Measurements from ENCODE around the gene ZSCAN26.
A peak's percentile ranks its signal among the peaks of the same experiment; 100 is the strongest.
"Not testable (repeated sequence)": the region's sequence is repeated elsewhere in the genome, so short reads cannot be mapped to it uniquely, and the experiment has no call there.

The ZSCAN26 gene

DNA sequence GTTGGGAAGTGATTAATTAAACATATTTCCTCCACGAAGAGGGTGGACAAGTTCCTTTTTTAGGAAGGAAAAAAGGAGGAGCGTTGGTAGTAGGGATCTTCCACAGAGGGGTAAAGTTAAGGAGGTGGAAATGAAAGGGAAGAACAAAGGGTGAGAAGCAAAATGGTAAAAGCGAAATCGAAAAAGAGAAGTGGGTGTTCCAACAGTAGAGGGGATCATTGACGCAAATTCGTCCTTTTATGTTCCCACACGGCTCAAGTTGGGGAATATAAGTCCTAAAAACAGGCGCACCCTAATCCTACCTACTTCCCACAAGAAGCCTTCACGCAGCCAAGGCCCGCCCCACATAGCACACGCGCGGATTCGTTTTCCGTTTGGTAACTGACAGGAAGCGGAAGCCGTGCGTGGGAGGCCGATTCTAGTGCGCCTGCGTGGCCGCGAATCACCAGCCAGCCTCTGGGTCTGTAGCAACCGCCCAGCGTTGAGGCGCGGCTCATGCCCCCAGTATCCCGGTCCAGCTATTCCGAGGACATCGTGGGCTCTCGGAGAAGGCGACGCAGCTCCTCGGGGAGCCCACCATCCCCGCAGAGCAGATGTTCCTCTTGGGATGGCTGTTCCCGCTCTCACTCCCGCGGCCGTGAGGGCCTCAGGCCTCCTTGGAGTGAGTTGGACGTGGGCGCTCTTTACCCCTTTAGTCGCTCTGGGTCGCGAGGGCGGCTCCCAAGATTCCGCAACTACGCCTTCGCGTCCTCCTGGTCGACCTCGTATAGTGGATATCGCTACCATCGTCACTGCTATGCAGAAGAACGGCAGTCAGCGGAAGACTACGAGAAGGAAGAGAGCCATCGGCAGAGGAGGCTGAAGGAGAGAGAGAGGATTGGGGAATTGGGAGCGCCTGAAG lies 7.8 kb upstream of the ZSCAN26 start, which contains the start of gene NKAPL:
TSS of gene NKAPL (plus strand) at position 421 of the 901 bp plus-strand sequence. CDS start at position 496, 75 bp downstream.
- DNase-seq = peak; percentile 63

GRCh38 chr6:28263922-28264321 lies 3.0 kb upstream of the ZSCAN26 start:
- DNase-seq = no peak

DNA sequence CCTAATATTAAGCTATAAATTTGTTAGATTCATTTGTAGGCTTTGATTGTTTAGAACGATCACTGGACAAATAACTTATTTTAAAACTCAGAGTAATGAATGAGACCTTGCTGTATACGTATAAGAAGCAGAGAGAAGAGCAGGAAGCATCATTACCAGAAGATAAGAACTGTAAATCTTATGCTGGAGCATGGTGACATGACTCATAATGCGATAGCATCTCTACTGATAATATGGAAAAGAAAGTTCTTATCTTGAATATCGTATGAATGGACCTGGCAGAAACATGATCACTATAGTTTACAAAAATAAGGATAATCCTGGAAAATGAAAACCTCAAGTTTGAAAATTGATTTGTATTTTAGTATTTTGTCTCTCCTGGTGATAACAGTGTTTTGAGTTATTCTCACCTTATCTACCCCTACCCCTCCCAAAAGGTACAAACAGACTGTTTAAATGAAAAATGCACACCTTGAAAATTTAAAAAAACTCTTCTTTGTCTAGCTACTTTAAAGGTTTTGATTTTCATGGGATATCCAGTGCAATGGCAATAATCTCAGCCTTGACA lies 2.0 kb upstream of the ZSCAN26 start:
- no peak for DNase-seq

- no peak for DNase-seq
Observed at GRCh38 chr6:28266563-28266961, 381 bp upstream of the ZSCAN26 start.

GRCh38 chr6:28267695-28268059 lies 734 bp downstream of the ZSCAN26 start:
- DNase-seq = no peak

- no peak for DNase-seq
Observed at GRCh38 chr6:28269492-28269891, 2.5 kb downstream of the ZSCAN26 start.

GRCh38 chr6:28274888-28275287 lies 7.9 kb downstream of the ZSCAN26 start:
- no peak for DNase-seq

DNA sequence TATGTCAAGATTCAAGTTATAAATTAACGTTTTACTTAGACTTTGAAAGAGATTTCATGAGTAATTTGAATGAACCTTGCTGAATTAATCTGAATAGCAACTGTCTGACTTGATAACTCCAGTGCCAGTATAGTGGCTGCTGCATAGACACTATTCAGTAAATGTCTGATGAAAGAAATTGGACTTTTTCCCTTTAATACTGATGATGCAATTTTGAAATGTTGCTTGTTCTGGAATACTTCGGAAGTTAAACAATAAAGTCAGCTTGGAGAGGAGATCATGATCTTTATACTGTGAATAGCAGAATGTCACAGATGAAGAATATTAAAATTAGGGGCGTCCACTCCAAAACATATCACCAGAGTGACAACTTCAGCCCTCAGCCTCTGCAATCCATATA lies 10.8 kb downstream of the ZSCAN26 start:
- no peak for DNase-seq

DNA sequence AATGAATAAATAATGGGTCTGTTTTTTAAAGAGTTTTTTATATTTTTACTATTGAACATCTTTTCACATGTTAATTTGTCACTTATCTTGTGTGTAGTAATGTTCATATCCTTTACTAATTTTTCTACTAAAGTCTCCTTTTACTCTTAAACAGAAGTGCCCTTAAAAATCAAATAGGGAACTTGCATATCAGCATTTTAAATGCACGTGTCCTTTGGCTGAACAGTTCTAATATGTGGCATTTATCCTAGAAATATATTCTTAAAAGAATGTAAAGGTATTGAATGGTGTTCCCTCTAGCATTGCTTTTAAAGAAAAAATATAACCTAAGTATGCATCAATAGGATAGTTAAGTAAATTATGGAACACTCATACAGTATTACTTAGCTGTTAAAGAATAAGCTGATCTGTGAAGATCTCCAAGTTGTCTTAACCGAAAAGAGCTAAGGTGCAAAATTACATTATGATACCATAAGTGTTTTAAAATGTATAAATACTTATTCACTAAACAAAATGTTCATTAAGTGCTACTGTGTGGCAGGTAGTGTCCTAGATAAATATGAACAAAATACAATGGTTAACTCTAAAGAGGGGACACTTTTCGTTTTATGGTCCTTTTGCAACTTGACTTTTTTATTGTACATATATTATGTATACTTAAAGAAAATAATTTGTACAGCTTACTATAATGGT lies 13.8 kb downstream of the ZSCAN26 start:
- no peak for DNase-seq

DNA sequence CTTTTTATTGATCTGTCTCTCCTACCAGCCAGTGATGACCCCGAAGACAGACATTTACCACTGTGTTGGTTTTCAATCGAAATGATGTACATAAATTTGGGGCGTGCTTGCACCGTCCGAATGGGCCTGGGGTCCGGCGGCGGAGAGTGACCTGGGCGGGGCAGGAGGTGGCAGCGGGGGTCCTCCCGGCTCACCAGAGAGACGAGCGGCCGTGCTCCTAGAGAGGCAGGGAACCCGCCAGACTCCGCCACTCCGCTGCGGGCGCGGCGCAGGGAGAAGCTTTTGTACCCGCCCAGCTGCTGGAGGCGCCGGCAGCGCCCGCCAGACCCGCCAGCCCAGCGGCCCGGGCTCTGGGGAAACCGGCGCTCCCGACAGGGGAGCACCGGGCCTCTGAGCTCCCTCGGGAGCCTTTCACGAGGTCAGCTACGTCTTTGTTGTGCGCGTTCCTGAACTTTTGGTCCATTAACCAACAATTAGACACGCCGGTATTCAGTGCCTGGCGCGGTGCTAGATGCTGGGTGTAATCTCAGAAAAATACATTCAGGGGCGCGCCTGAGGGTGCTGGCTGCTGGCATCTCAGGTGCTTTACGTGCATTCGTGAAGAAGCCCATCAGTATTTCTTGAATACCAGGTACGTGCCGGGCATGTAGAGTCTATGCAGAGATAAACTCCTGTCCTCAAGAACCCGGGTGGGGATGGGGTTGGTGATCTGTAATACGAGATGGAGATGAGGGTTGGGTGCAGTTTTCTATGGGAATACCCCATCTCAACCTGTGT lies 14.5 kb downstream of the ZSCAN26 start, which contains the start of gene PGBD1:
TSS of gene PGBD1 (plus strand) at position 285 of the 777 bp plus-strand sequence. CDS start 2,242 bp downstream, outside the sequence.
- peak; percentile 55 for DNase-seq

GRCh38 chr6:28282926-28283325 lies 16.0 kb downstream of the ZSCAN26 start:
- DNase-seq = no peak

DNA sequence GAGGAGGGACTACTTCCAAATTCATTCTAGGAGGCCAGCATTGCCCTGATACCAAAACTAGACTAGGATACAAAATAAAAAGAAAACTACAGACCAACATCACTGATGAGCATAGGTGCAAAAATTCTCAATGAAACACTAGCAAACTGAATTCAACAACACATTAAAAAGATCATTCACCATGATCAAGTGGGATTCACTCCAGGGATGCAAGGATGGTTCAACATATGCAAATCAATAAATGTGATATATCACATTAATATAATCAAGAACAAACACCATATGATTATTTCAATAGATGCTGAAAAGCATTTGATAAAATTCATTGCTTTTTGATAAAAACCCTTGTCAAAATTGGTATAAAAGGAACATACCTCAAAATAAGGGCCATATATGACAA lies 24.6 kb downstream of the ZSCAN26 start:
- DNase-seq = no peak

DNA sequence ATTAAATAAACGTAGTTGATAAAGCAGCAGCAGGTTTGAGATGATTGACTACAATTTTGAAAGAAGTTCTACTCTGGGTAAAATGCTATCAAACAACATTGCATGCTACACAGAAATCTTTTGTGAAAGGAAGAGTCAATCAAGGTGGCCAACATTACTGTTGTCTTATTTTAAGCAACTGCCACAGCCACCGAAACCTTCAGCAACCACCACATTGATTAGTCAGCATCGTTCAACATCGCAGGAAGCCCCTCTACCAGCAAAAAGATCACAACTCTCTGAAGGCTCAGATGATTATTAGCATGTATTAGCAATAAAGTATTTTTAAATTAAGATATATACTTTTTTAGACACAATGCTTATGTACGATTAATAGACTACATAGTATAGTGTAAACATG lies 28.4 kb downstream of the ZSCAN26 start:
- DNase-seq = no peak

- DNase-seq = no peak
Observed at GRCh38 chr6:28296520-28297060, 29.6 kb downstream of the ZSCAN26 start.

- no peak for DNase-seq
Observed at GRCh38 chr6:28303570-28303969, 36.6 kb downstream of the ZSCAN26 start.

- DNase-seq = not testable (repeated sequence)
Observed at GRCh38 chr6:28306363-28306762, 39.4 kb downstream of the ZSCAN26 start.

GRCh38 chr6:28311139-28311823 lies 44.3 kb downstream of the ZSCAN26 start:
- DNase-seq = no peak

DNA sequence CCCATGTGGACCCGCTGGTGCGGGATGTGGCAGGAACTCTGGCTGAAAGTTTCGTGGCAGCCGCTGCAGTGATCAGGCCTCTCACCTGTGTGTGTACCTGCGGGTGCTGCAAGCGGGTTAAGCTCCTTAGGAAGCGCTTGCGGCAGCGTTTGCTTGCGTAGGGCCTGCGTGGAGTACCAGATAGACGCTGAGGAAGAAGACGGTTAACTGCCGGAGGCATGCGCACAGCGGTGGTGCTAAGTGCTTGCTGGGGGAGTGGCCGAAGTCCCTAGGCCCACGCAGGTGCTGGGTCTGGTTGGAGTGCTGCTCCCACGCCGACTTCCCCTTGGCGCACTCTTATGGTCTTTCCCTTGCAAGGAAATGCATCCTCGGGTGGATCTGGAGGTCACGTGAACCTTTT lies 46.0 kb downstream of the ZSCAN26 start:
- no peak for DNase-seq

- DNase-seq = no peak
Observed at GRCh38 chr6:28315628-28316027, 48.7 kb downstream of the ZSCAN26 start.

DNA sequence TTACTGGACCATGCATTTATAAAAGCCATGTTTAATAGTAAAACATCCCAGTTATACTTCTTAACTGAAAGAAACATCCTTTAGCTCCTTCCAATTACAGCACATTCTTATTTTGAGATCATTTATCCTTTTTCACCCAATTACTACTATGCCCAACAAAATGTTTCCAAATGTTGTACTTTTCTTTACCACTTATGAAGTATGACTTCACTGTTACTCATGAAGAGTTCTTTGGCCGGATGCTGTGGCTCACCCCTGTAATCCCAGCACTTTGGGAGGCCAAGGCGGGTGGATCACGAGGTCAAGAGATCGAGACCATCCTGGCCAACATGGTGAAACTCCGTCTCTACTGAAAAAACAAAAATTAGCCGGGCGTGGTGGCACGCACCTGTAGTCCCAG lies 50.9 kb downstream of the ZSCAN26 start:
- DNase-seq = not testable (repeated sequence)

GRCh38 chr6:28322661-28323060 lies 55.7 kb downstream of the ZSCAN26 start:
- DNase-seq = no peak

All from CD4-positive, alpha-beta T cell treated with Interleukin-17A for 4 hours (primary cell).